Activated CD4-positive, alpha-beta T cell treated with anti-CD3 and anti-CD28 coated beads for 4 hours (primary cell): ENCODE measurements around the gene KRTAP4-6.
"Not testable (repeated sequence)": the region's sequence is repeated elsewhere in the genome, so short reads cannot be mapped to it uniquely, and the experiment has no call there.

Experiments
- DNase-seq, 2 donors: peaks; one replicate each; pipeline ENCODE4 v3.0.0-alpha.2; 2020

The KRTAP4-6 gene

DNA sequence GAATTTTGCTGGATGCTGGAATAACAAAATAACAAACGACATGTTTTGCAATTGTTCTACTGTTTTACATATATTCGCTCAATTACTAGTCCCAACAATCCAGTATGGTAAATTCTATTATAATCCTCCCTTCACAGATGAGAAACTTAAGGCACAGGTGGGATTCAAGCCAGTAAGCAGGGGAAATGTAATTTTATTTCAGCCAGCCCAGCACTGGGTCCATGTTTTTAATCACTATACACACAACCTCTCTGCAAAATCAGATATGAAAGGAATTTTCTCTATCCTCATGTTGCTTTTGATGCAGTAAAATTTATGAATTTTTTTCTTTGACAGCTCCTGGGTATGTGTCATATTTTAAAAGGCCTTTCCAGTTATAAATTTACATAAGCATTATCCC, 4.9 kb upstream of the KRTAP4-6 start:
- no peak for DNase-seq

GRCh38 chr17:41144846-41145245, 4.5 kb upstream of the KRTAP4-6 start:
- no peak for DNase-seq

DNA sequence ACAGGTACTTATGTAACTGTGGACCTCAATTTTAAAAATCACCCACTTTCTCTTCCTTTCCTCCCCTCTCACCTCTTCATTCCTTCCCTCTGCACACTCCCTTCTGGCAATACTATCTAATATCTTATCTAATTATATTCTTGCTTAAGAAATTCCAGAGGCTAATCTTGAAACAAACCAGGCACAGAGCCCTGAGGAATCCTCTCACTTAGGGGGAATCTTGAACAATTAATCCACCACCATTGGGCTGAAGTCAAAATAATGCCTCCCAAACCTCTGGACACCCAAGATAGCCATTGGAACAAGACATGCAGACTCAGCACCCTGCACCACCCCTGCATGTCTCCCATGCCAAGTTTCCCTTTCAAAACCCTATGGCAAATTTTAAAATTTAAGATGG, 1.0 kb upstream of the KRTAP4-6 start:
- DNase-seq: no peak

GRCh38 chr17:41139865-41140264, 479 bp downstream of the KRTAP4-6 start:
- not testable (repeated sequence) for DNase-seq

DNA sequence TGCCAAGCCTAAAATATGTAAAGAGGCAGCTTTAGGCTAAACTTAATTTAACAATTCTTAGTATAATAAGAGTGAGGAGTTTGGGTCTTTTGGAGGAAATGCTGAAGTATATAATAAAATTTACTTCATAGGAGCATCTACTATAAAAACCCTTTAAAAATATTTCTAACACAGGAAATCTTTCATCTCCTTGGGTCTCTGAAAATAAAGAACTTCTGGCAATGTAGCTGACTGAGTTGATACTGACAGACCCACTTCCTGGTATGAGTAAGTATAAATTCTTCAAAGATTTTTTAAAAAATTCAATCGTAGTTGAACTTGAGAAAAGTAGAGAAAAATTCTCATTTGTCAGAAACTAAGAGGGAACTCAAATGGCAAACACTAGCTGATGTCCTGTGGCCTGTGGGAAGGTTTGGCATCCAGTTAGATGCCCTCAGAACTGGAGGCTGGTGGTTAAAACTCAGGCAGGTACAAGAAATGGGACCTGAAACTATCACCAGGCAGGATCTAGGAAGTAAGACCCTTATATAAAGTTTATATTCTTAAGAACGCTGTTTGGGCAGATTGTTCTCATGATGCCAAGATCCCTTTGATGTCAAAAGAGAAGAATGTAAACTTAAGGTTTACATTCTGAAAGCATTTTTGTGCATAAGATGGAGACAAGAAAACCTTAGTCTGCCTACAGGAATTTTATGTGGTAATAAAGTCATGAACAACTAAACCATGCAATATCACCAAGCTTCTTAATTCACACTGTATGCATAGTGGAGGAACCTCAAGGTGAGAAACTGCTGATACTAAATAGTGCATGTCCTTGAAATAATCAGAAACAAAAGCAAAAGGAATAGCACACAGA, 6.2 kb downstream of the KRTAP4-6 start:
- DNase-seq: no peak

- no peak for DNase-seq
Observed at GRCh38 chr17:41131979-41132378, 8.4 kb downstream of the KRTAP4-6 start.

DNA sequence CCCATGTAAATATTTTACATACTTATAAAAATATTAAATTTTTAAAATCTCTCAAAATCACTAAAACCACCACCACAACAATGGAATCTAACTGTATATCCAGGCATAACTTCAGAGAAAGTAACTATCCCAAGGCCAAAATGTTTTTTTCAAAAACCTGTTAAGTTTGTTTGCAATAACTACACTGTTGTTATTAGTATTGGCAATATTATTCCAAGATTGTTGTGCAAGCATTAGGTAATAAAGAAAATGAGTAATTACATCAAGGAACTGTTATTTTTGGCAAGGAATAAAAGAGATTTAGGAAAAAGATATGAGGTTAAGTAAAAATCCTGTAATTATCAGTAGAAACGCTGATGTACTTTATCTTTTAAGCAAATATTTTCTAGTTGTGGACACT, 13.0 kb downstream of the KRTAP4-6 start:
- no peak for DNase-seq

- DNase-seq: no peak
Observed at GRCh38 chr17:41126412-41126811, 13.9 kb downstream of the KRTAP4-6 start.

DNA sequence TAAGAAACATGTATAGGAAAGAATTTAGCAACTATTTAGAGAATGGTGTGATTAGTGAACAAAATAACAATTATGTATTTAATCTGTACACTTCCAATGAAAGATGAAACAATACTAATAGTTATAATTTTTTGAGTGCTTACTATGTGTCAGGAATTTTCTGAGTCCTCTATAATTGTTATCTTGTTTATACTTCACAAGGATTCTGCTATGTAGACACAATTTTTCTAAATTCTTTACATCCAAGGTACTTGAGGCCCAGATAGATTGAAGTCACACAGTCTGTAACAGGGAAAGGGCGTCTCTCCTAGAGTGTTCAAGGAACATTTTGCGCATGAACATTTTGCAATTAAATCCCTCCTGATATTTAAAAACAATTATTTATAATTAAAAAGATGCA, 15.3 kb downstream of the KRTAP4-6 start:
- DNase-seq: no peak

- not testable (repeated sequence) for DNase-seq
Observed at GRCh38 chr17:41123991-41124371, 16.4 kb downstream of the KRTAP4-6 start, which contains the start of gene KRTAP4-12. TSS of gene KRTAP4-12 (minus strand) at chr17:41124182. CDS start at chr17:41124122, 60 bp downstream.

DNA sequence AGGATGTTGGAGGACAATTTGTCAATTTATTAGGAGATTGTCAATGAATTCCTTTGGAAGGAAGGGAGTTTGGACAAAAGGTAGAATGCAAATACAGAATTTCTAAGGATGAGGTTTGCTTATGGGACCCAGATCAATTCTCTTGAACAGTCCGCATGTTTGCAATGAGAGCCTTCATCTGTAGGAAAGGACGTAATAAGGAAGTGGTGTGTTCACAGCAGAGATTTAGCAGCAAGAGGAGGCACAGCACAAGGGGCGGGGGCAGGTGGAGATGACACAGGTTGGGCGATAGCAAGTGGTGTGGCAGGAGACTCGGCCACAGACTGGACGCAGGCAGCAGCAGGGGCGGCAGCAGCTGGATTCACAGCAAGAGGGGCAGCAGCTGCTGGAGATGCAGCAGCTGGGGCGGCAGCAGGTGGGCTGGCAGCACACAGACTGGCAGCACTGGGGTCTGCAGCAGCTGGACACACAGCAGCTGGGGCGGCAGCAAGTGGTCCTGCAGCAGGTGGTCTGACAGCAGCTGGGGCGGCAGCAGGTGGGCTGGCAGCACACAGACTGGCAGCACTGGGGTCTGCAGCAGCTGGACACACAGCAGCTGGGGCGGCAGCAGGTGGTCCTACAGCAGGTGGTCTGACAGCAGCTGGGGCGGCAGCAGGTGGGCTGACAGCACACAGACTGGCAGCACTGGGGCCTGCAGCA, 16.9 kb downstream of the KRTAP4-6 start:
- DNase-seq: not testable (repeated sequence)

DNA sequence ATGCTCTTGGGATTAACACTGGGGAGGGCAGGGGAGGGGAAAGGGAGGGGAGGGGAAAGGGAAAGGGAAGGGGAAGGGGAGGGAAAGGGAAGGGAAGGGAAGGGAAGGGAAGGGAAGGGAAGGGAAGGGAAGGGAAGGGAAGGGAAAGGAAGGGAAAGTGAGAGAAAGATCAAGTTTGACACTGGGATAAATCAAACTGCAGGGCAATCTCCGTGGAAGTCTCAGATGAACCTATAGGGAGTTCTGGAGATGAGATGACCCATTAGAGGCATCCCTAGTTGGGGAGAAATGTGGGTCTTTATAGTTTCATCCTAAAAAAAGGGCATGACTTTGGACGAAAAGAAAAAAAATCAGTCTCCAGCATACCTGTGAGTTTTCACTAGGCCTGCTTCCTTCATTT, 18.6 kb downstream of the KRTAP4-6 start:
- DNase-seq: no peak

- DNase-seq: not testable (repeated sequence)
Observed at GRCh38 chr17:41119696-41120690, 20.4 kb downstream of the KRTAP4-6 start.

- DNase-seq: no peak
Observed at GRCh38 chr17:41118721-41119120, 21.6 kb downstream of the KRTAP4-6 start.

GRCh38 chr17:41117846-41118386, 22.4 kb downstream of the KRTAP4-6 start, which contains the start of gene KRTAP4-11:
TSS of gene KRTAP4-11 (minus strand) at chr17:41118373. CDS start at chr17:41118315, 58 bp downstream.
- not testable (repeated sequence) for DNase-seq

DNA sequence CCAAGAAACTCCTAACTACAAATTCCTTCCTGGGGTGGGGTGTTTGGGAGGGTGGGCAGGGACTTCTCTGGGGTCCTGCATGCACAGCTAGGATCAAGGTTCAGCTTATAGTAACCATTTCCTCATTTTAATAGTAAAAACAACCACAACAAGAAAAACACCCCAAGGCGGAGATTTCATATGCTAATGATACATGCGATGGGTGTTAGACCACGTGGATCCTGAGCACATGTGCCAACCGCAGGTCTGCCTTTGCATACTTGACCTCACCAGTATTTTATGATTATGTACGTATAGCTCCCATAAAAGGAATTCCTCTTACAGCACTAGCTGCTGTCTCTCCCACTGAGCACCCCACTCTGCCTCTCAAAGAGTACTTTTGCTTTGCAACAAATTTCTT, 24.0 kb downstream of the KRTAP4-6 start:
- no peak for DNase-seq

- DNase-seq: no peak
Observed at GRCh38 chr17:41111151-41111885, 29.0 kb downstream of the KRTAP4-6 start.

DNA sequence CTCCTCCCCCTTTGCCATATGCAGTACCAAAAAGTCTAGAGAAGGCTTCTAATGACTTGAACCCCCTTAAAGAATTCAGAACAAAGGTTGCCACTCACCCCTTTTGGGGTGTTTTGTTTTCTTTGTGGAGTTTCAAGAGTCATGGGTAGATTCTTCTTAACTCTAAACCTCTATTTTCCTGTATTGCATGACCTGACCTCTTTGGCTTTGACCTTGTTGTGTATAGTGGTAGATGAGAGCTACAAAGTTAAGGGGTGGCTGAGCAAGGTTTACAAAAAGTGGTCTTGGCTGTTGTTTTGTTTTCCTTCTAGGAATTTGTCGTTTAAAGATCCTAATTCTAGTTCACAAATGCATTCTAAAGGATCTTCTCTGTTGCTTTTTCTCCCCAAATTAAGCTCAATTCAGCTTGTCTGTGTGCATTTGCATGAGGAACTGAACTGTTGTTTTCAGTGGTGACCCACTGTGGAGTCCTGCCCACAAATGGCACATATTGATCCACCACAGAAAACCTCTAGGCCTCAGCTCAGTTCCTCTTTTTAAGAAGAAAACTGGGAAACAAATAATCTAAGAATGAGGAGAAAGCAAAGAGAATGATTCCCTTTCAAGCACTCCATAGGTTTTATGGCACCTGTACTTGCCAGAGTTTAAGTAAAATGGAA, 31.5 kb downstream of the KRTAP4-6 start:
- not testable (repeated sequence) for DNase-seq

DNA sequence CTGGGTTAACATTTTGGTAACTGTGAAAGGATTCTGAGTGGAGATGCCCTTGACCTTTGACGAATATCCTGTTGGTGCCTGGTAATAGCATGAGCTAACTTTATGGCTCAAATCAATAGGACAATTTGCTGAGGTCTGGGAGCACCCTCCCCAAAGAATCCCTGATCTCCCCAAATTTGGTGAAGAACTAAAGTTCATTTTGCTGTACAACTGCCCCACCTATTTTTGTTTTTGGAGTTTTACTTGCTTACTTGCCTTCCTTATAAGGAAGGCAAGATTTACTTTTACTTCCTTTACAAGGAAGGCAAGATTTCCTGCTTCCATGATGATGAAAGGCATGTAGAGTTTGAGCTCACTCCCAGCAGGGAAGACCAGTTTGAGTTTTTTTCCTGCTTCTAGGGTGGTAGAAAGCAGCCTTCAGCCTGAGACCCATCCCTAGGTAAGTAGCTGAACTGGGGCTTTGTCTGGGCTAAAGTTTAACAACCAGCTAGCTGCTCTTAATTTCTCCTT, 32.3 kb downstream of the KRTAP4-6 start:
- no peak for DNase-seq

- DNase-seq: not testable (repeated sequence)
Observed at GRCh38 chr17:41105347-41105746, 35.0 kb downstream of the KRTAP4-6 start, which contains the start of gene KRTAP4-9. TSS of gene KRTAP4-9 (plus strand) at chr17:41105389. CDS start at chr17:41105389, 0 bp downstream.
